Breast epithelium (tissue), 4 donors: ENCODE results near the gene HMGCL. TPM values are rescaled to one million over a fixed set of nuclear protein-coding genes. Genes with fewer than 3 reads are reported as not detected.
"Not testable (repeated sequence)": the region's sequence is repeated elsewhere in the genome, so short reads cannot be mapped to it uniquely, and the experiment has no call there.

ENCODE experiments used
- DNase-seq, 2 donors: peaks; one replicate each; pipeline ENCODE4 v3.0.0-alpha.2; 2019; ENCODE audit warnings: low spot score in 2 of 2
- H3K27ac ChIP-seq, 2 donors: fragments of 200-600 bp; sonication (generic) in 1 of 2; one replicate each; pipeline ENCODE4 v1.5.1; 2016 to 2019; ENCODE audit warnings: mild to moderate bottlenecking in 1 of 2
- H3K27me3 ChIP-seq, 2 donors: fragments of 200-600 bp; sonication (generic) in 1 of 2; one replicate each; pipeline versions ENCODE4 v1.5.1 to v1.6.0; 2017 to 2019; ENCODE audit warnings: control low read depth in 1 of 2, mild to moderate bottlenecking in 1 of 2
- H3K36me3 ChIP-seq: fragments of 200-600 bp; one replicate; pipeline ENCODE4 v1.5.1; 2019
- H3K4me1 ChIP-seq, 2 donors: fragments of 200-600 bp; sonication (generic); one replicate each; pipeline ENCODE4 v1.5.1; 2016 to 2019; ENCODE audit warnings: control low read depth in 1 of 2
- H3K4me3 ChIP-seq, 3 donors: fragments of 200-600 bp; sonication (generic); 1 replicate in 2 of 3; 2 replicates in 1 of 3; pipeline ENCODE4 v1.5.1; 2016 to 2019; ENCODE audit warnings: mild to moderate bottlenecking in 3 of 3, moderate library complexity in 2 of 3
- H3K9me3 ChIP-seq, 2 donors: fragments of 200-600 bp; sonication (generic) in 1 of 2; one replicate each; pipeline ENCODE4 v1.5.1; 2016 to 2019; ENCODE audit warnings: control low read depth in 1 of 2
- POLR2A ChIP-seq: fragments of 450-650 bp; IDR thresholded peaks from one replicate; pipeline ENCODE4 v1.6.1; 2016; ENCODE audit warnings: antibody characterized with exemption, mild to moderate bottlenecking, moderate library complexity
- POLR2AphosphoS5 ChIP-seq, 3 donors: sonication (generic); formaldehyde crosslinking; IDR thresholded peaks; one replicate each; pipeline ENCODE4 v1.6.1; 2017; ENCODE audit warnings: antibody characterized with exemption in 3 of 3
- intact Hi-C: fragments of 100-400 bp; cut with DNase I; formaldehyde crosslinking; loops from one replicate; pipeline ENCODE4 v1.15.1; 2023; ENCODE audit warnings: low total_unique reads
- total RNA-seq, 3 donors: library from RNA; depleted of rRNA; stranded (reverse); fragments of >200 nt; gene quantifications; one replicate each; pipeline ENCODE4 v1.1.0, GENCODE V29; 2016
- TF ChIP-seq, protein P1 (sequence below), 3 donors: fragments of 450-650 bp; IDR thresholded peaks; one replicate each; pipeline ENCODE4 v1.5.1; 2016 to 2017; ENCODE audit warnings: antibody characterized with exemption in 3 of 3, mild to moderate bottlenecking in 3 of 3, moderate library complexity in 3 of 3

HMGCL gene
- total RNA-seq, 3 donors from 2014 or later = 31.7 to 42.4 (median 39.0) TPM

DNA sequence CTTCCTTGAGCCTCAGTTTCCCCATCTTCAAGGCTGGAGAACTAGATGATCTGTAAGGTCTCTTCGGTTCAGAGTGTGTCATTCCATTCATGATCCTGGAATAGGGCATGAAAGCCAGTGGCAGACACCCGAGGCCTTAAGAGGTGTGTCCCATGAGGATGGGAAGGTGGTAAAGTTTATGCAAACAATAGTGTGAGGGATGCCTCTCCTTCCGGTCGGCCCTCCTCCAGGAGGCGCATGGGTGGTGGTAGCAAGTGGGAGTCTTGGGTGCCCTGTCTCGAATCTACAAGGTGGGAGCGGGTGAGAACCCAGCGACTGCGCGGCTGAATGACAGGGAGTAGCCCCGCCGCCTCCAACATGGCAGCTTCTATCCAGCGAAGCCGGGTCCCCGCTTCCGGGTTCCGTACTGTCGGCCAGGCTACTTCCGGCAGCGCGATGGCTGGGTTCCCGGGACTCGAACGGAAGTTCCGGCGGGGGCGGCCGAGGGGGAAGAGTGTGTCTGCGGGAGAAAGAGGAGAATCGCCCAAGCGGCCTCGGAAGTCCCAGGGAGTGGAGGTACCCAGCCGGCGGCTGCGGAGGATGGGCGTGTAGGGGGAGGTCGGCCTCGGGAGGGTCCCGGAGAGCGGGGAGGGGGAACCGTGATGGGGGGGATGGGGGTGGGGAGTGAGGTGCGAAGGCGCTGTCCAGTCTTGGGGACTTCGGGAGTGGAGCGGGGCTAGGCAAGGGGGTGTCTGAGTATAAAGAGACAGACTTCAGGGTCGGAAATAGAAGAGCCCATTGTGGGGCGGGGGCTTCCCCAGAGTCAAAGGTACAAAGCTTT lies 34.3 kb downstream of the HMGCL start, which contains the start of gene LYPLA2:
Gene LYPLA2 (plus strand): TSS at position 450 of the 820 bp plus-strand sequence. CDS start 1,538 bp downstream, outside the sequence.
- H3K36me3 ChIP-seq = no peaks in the 10 kb centered on the region
- H3K4me3 ChIP-seq = peak within 1 kb of the TSS; percentile 70 to 94 (median 85)
- peaks cover 0 to 14% of the 10 kb centered on the region in 2 donors for H3K4me1 ChIP-seq
- peak within 1 kb of the TSS; percentile 82 to 89 for H3K27ac ChIP-seq
- intact Hi-C loops = no loop called here
- TF ChIP-seq POLR2AphosphoS5 (IDR thresholded peaks at IDR 0.05) = peak; percentile 59 to 69 (median 68)
- no peak for TF ChIP-seq POLR2A
- TF ChIP-seq, protein P1, sequence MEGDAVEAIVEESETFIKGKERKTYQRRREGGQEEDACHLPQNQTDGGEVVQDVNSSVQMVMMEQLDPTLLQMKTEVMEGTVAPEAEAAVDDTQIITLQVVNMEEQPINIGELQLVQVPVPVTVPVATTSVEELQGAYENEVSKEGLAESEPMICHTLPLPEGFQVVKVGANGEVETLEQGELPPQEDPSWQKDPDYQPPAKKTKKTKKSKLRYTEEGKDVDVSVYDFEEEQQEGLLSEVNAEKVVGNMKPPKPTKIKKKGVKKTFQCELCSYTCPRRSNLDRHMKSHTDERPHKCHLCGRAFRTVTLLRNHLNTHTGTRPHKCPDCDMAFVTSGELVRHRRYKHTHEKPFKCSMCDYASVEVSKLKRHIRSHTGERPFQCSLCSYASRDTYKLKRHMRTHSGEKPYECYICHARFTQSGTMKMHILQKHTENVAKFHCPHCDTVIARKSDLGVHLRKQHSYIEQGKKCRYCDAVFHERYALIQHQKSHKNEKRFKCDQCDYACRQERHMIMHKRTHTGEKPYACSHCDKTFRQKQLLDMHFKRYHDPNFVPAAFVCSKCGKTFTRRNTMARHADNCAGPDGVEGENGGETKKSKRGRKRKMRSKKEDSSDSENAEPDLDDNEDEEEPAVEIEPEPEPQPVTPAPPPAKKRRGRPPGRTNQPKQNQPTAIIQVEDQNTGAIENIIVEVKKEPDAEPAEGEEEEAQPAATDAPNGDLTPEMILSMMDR (IDR thresholded peaks at IDR 0.05) = no peak
- DNase-seq = peak; percentile 91 to 95
- no peaks in the 10 kb centered on the region for H3K9me3 ChIP-seq
- no peaks in the 10 kb centered on the region for H3K27me3 ChIP-seq

DNA sequence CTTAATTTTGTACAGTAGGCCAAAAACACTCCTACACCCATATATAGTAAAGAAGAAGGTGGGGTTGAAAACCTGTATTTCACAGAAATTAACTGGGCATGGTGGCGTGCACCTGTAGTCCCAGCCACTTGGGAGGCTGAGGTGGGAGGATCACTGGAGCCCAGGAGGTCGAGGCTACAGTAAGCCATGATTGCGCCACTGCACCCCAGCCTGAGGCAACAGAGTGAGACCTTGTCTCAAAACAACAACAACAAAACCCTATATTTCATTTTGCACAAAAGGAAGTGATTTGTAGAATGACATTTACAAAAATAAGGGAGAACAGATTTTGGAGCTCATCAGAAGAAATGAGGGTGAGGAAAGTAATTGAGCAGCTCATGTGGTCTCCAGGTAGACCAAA lies 36.5 kb downstream of the HMGCL start:
- intact Hi-C loops = no loop called here
- Histone ChIP-seq H3K36me3 (no peaks in the 10 kb centered on the region), H3K4me1 (peaks cover 0 to 14% of the 10 kb centered on the region in 2 donors), H3K27ac (no peak overlapping the region), H3K9me3 (no peaks in the 10 kb centered on the region), H3K4me3 (no peak overlapping the region), H3K27me3 (no peaks in the 10 kb centered on the region)
- no peak for TF ChIP-seq POLR2AphosphoS5 (IDR thresholded peaks at IDR 0.05)
- TF ChIP-seq, protein P1 (IDR thresholded peaks at IDR 0.05) = no peak
- no peak for TF ChIP-seq POLR2A
- DNase-seq = no peak

DNA sequence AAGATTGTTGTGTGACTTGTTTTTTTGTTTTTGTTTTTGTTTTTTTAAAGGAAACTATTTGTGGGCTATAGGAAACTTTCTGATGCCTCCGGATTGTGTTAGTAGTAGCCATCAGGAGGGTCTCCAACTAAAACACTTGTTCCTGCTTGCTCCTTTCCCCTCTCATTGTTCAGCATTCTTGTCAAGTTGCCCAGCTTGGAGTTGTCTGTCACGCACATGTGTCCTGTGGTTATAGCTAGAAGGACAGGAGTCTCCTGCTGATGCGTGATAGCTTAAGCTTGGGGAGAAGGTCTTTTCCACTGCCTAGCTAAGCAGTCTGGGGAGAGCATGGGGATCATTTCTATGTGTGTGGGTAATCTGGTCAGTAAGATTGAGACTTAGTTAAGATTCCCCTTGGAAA lies 37.5 kb downstream of the HMGCL start:
- TF ChIP-seq, protein P1 (IDR thresholded peaks at IDR 0.05) = no peak
- TF ChIP-seq POLR2AphosphoS5 (IDR thresholded peaks at IDR 0.05) (no peak), POLR2A (no peak)
- Histone ChIP-seq H3K9me3 (no peaks in the 10 kb centered on the region), H3K36me3 (no peaks in the 10 kb centered on the region), H3K4me1 (peaks cover 0 to 13% of the 10 kb centered on the region in 2 donors), H3K27ac (no peak overlapping the region), H3K27me3 (no peaks in the 10 kb centered on the region), H3K4me3 (no peak overlapping the region)
- no peak for DNase-seq
- intact Hi-C loops = no loop called here

DNA sequence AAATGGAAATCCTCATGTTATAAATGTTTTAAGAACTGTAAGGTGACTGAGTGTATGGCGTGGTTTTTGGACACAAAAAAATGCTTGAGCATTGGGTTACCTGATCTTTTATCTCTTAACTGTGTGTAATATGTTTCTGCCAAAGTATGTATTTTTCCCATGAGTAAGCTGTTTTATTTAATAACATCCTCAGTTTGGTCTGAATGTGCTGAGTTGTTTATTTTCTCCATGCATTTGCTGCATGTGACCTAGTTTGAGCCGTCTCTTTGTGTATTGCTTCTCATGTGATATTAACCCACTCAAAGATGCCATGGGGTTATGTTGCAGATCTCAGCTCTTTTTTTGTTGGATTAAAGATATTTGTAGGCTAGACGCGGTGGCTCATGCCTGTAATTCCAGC lies 40.4 kb downstream of the HMGCL start:
- Histone ChIP-seq H3K4me1 (peaks cover 0 to 2% of the 10 kb centered on the region in 2 donors), H3K27ac (no peak overlapping the region), H3K9me3 (no peaks in the 10 kb centered on the region), H3K4me3 (no peak overlapping the region), H3K36me3 (no peaks in the 10 kb centered on the region), H3K27me3 (no peaks in the 10 kb centered on the region)
- no peak for DNase-seq
- intact Hi-C loops = no loop called here
- TF ChIP-seq, protein P1 (IDR thresholded peaks at IDR 0.05) = no peak
- TF ChIP-seq POLR2AphosphoS5 (IDR thresholded peaks at IDR 0.05) (no peak), POLR2A (no peak)

DNA sequence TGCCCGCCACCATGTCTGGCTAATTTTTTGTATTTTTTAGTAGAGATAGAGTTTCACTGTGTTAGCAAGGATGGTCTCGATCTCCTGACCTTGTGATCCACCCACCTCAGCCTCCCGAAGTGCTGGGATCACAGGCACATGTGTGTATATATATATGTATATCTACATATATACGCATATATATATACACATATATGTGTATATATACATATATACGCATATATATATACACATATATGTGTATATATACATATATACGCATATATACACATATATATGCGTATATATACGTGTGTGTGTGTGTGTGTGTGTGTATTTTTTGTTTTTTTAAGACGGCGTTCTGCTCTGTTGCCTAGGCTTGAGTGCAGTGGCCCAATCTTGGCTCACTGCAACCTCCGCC lies 42.1 kb downstream of the HMGCL start:
- H3K9me3 ChIP-seq, H3K4me3 ChIP-seq, intact Hi-C loops, H3K27ac ChIP-seq, H3K36me3 ChIP-seq, DNase-seq, H3K27me3 ChIP-seq: not testable (repeated sequence)
- H3K4me1 ChIP-seq = peaks cover 3 to 12% of the 10 kb centered on the region in 2 donors
